AG09309 (cell line): ENCODE data around the gene TET3.

Experiments used
- DNase-seq: peaks from one replicate; pipeline ENCODE4 v3.0.0-alpha.2; 2010; ENCODE audit warnings: low read depth
- H3K4me3 ChIP-seq: 2 replicates; pipeline ENCODE4 v1.5.1; 2011; ENCODE audit warnings: mild to moderate bottlenecking, low read depth, low read length, moderate library complexity; ENCODE audit not compliant: control insufficient read depth
- TF ChIP-seq, protein P1 (sequence below): IDR thresholded peaks from 2 replicates; pipeline ENCODE4 v1.5.1; 2011; ENCODE audit warnings: mild to moderate bottlenecking, low read depth, low read length, inconsistent platforms; ENCODE audit not compliant: insufficient read depth, control insufficient read depth; ENCODE audit errors: missing control alignments

TET3 gene

DNA sequence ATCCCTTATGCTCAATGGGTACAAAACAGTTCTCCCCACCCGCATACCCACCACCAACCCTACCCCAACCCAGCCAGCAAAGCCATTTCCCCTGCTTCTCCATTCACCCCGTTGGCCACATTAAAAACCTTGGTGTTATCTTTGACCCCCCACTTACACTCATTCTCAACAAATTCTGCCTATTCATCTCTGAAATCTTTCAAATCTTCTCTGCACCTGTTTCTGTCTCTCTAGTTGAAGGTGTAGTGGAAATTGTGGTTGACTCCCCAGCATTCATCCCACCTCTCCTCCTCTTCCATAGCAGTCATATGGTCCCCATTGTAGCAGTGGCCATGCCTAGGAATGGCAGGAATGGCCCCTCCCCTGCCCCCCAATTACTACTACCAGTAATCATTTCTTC lies 20.5 kb upstream of the TET3 start:
- no peak for DNase-seq
- H3K4me3 ChIP-seq, result no peak overlapping the region
- TF ChIP-seq, protein P1, sequence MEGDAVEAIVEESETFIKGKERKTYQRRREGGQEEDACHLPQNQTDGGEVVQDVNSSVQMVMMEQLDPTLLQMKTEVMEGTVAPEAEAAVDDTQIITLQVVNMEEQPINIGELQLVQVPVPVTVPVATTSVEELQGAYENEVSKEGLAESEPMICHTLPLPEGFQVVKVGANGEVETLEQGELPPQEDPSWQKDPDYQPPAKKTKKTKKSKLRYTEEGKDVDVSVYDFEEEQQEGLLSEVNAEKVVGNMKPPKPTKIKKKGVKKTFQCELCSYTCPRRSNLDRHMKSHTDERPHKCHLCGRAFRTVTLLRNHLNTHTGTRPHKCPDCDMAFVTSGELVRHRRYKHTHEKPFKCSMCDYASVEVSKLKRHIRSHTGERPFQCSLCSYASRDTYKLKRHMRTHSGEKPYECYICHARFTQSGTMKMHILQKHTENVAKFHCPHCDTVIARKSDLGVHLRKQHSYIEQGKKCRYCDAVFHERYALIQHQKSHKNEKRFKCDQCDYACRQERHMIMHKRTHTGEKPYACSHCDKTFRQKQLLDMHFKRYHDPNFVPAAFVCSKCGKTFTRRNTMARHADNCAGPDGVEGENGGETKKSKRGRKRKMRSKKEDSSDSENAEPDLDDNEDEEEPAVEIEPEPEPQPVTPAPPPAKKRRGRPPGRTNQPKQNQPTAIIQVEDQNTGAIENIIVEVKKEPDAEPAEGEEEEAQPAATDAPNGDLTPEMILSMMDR, result no peak

DNA sequence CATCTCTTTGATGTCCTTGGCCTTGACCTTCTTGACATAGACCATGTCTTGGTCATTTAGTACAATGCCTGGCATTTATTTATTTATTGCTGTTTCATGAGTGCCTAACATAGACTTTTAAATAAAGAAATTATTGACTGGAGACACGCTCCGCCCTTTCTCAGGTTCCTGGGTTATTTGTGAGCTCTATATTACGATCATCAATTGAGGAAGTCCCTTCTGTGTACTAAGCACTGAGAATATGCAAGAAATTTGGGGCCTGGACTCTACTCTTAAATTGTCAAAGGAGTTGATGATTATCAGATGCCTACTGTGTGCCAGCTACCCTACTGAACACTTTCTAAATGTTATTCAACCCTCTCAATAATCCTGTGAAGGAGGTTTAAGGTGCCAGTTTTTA lies 19.7 kb upstream of the TET3 start:
- no peak for DNase-seq

DNA sequence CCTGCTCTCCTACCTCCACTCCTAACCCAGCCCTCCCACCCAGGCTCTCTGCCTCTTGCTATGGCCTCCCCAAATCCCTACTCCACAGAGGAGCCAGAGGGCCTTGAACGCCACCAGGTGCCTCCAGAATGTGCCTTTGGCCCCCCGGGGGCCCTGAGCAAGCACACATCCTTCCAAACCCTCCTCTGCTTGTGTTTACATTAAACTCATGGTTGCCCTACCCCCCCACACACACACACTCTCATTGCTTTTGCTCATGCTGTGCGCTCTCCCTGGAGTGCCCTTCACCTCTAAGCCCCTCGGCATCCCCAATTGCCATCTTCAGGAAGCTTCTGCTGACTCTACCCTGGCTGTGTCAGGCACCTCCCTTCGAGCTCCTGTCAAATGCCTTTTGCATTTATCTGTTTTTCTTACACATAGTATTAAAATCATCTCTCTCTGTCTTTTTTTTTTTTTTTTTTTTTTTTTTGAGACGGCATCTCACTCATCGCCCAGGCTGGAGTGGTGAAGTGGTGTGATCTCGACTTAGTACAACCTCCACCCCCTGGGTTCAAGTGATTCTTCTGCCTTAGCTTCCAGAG lies 16.3 kb upstream of the TET3 start:
- no peak for DNase-seq
- H3K4me3 ChIP-seq, result no peak overlapping the region
- TF ChIP-seq, protein P1, result no peak

More for the DNA sequence above, 19.7 kb upstream of the TET3 start:
- H3K4me3 ChIP-seq, result no peak overlapping the region
- TF ChIP-seq, protein P1, result no peak

DNA sequence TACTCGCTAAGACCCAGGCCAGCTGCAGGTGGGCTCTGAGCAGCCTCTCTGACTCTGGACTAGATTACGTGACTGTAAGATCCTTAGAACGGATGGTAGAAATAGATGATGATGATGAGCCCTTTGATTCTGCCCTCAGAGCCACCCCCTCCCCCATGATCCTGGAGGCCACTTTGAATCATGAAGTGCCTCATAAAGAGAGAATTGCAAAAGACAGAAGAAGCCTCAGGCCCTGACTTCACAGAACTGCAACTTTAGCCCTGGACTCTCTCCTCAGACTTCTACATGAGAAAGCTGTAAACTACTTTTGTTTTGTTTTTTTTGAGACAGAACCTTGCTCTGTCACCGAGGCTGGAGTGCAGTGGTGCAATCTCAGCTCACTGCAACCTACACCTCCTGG lies 15.4 kb upstream of the TET3 start:
- DNase-seq, result peak; percentile 14
- TF ChIP-seq, protein P1, result no peak
- H3K4me3 ChIP-seq, result no peak overlapping the region

DNA sequence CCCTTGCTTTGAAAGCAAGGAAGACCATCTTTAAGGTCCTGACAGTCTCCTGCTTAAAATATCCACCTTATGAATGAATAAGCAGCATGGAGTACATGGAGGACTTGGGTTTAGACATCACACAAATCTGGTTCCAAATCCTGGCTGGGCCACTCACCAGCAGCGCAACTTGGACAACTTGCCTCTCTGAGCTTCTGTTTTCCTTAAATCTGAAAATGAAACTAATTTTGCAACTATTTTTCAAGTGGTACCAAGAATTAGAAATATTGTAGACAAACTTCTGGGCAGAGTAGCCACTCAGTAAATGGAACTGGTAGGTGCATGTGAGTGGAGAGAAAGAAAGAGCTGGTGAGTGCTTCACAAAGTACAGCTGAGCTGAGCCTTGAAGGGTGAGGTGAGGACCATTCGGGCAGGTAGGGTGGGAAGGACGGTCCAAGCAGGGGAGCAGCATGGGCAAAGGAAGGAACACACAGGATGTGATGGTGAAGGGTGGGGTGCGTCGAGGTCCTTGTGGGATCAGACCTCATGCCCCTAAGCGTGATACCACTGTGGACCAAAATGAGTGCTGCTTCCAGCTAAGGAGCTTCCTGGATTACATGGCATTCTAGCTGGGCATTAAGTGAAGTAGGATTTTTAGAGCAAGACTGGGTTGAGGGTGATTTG lies 14.4 kb upstream of the TET3 start:
- no peak overlapping the region for H3K4me3 ChIP-seq
- TF ChIP-seq, protein P1, result no peak
- no peak for DNase-seq

DNA sequence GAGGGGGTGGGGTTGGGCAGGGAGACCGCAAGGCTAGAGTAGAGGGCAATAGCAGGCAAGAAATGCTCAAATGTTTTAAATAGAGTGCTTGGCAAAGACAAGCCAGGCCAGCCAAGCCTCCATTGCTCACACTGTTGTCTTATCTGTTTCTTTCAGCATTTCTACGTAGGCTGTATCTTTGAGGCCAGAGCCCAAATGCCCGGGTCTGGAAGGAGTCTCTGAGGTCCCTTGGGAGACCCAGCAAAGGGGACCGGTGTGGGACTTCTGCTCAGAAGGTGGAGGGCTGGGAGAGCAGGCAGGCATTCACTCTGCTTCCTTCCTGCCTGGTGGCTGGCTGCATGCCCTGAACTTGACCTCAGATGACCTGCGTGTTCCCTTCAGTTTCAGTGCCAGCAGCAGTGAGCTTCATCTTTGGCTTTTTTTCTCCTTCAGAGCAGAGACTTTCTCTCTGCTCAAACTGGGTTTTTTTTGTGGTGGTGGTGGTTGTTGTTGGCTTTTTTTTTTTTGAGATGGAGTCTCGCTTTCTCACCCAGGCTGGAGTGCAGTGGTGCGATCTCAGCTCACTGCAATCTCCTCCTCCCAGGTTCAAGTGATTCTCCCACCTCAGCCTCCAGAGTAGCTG lies 13.7 kb upstream of the TET3 start:
- H3K4me3 ChIP-seq, result no peak overlapping the region
- no peak for DNase-seq
- TF ChIP-seq, protein P1, result no peak
